ENCODE results near the gene LAMC3. TPM values are rescaled to one million over a fixed set of nuclear protein-coding genes. Genes with fewer than 3 reads are reported as not detected.

Gene LAMC3
- total RNA-seq, 1 experiment from 2014 or later: 2.9 TPM

GRCh38 chr9:131138676-131139075 lies 129.7 kb downstream of the LAMC3 start:
- no peak for DNase-seq (ENCODE audit: low read depth, low spot score)
- in situ Hi-C loops (cut with HindIII; ENCODE audit: low pct_unique_long_range_greater_than_20kb, low sequenced_read_pairs): no loop called here

GRCh38 chr9:131140112-131140511 lies 131.1 kb downstream of the LAMC3 start:
- in situ Hi-C loops (cut with HindIII; ENCODE audit: low pct_unique_long_range_greater_than_20kb, low sequenced_read_pairs): no loop called here
- DNase-seq (ENCODE audit: low read depth, low spot score): no peak

DNA sequence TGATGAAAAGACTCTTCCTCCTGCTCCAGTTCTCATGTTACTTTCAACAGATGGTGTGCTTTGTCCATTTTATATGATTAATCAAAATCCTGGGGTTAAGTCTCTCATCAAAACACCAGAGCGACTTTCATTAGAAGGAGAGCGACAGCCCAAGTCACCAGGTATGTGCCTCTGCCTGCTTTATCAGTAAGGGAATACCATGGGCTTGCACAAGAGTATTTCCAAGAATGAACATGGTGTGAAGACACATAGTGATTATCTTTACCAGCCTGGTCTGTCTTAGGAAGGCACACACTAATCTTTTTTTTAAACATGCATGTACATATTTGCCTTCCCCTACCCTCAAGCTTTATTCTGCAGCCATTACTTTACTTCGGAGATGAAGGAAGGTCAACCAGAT lies 131.6 kb downstream of the LAMC3 start:
- no peak for DNase-seq (ENCODE audit: low read depth, low spot score)
- in situ Hi-C loops (cut with HindIII; ENCODE audit: low pct_unique_long_range_greater_than_20kb, low sequenced_read_pairs): no loop called here

DNA sequence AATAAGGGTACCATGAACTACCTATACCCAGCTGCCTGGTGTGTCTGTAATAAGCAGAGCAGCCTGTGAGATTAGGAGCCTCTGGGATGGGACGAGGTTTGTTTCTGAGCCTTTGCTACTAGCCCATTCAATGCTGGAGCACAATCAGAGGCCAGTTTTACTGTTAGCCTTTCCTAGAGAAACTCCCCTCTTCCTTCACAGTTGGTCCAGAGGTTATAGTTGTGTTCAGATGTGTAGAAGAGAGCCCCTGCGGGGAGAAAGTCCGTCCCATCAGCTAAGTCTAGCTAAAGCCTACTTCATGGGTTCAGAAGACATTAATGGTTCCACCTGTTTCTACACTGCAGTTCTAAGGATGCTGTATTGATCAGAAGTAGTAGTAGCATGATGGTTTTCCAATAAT lies 133.2 kb downstream of the LAMC3 start:
- no peak for DNase-seq (ENCODE audit: low read depth, low spot score)
- in situ Hi-C loops (cut with HindIII; ENCODE audit: low pct_unique_long_range_greater_than_20kb, low sequenced_read_pairs): no loop called here

Small RNA genes within 50 kb of the gene (small RNA-seq; reads per million reads assigned to genes)
- gene RF00322 (0 reads per million in 2 experiments), gene RNU6-881P (0 reads per million in 2 experiments)

Other genes starting within 250 kb of the LAMC3 start
- 20.3 and 28.8 TPM in 2 replicates for gene ABL1, start 173.9 kb upstream of the LAMC3 start, total RNA-seq (2014; rRNA removed; shearing (Covaris generic))
- not detected in 2 replicates for gene QRFP, start 112.4 kb upstream of the LAMC3 start, total RNA-seq (2014; rRNA removed; shearing (Covaris generic))
- gene FIBCD1, start 69.9 kb upstream of the LAMC3 start, total RNA-seq (2014; rRNA removed; shearing (Covaris generic)): 0.26 and 0.67 TPM in 2 replicates
- gene AIF1L, start 87.4 kb downstream of the LAMC3 start, total RNA-seq (2014; rRNA removed; shearing (Covaris generic)): 32.6 and 32.7 TPM in 2 replicates
- 12.7 and 13.2 TPM in 2 replicates for gene NUP214, start 116.4 kb downstream of the LAMC3 start, total RNA-seq (2014; rRNA removed; shearing (Covaris generic))